ENCODE results near the gene TGFBRAP1. TPM values are rescaled to one million over a fixed set of nuclear protein-coding genes. Genes with fewer than 3 reads are reported as not detected.

The TGFBRAP1 gene
- total and polyA plus RNA-seq, 4 donors, result 5.1 to 21.5 (median 12.3) TPM

GRCh38 chr2:105361102-105361889 lies 31.8 kb upstream of the TGFBRAP1 start:
- H3K9me3 ChIP-seq (ENCODE audit: control insufficient read depth, low read length), result peaks cover 1% of the 10 kb centered on the region
- no peaks in the 10 kb centered on the region for H3K27me3 ChIP-seq (ENCODE audit: control insufficient read depth in 1 of 2, insufficient read depth in 2 of 2, low read length in 1 of 2)
- H3K4me3 ChIP-seq (ENCODE audit: low read length in 2 of 2), result no peak overlapping the region
- 78 to 85% methylated on average over 11 of the region's 11 CpGs for WGBS, 2 donors
- peaks cover 2% of the 10 kb centered on the region in 2 donors for H3K4me1 ChIP-seq (ENCODE audit: control insufficient read depth in 1 of 2, insufficient read depth in 2 of 2, low read length in 2 of 2)
- H3K27ac ChIP-seq (ENCODE audit: low read depth in 1 of 2, low read length in 2 of 2), result no peak overlapping the region
- no peak for DNase-seq
- ATAC-seq (ENCODE audit: low FRiP score), result no peak
- intact Hi-C loops (cut with DNase I), result no loop called here
- peaks cover 7 to 8% of the 10 kb centered on the region in 2 donors for H3K36me3 ChIP-seq (ENCODE audit: control insufficient read depth in 1 of 2, insufficient read depth in 2 of 2, low read length in 1 of 2)

- Histone ChIP-seq H3K4me3 (ENCODE audit: low read length in 2 of 2) (no peak overlapping the region), H3K36me3 (ENCODE audit: control insufficient read depth in 1 of 2, insufficient read depth in 2 of 2, low read length in 1 of 2) (peaks cover 6 to 7% of the 10 kb centered on the region in 2 donors), H3K27me3 (ENCODE audit: control insufficient read depth in 1 of 2, insufficient read depth in 2 of 2, low read length in 1 of 2) (no peaks in the 10 kb centered on the region), H3K9me3 (ENCODE audit: control insufficient read depth, low read length) (peaks cover 2% of the 10 kb centered on the region), H3K27ac (ENCODE audit: low read depth in 1 of 2, low read length in 2 of 2) (no peak overlapping the region), H3K4me1 (ENCODE audit: control insufficient read depth in 1 of 2, insufficient read depth in 2 of 2, low read length in 2 of 2) (peaks cover 2% of the 10 kb centered on the region in 2 donors)
- no peak for ATAC-seq (ENCODE audit: low FRiP score)
- no peak for DNase-seq
- WGBS, 2 donors, result 10 to 16% methylated on average over 6 of the region's 6 CpGs
- intact Hi-C loops (cut with DNase I), result no loop called here
These were observed 29.1 kb upstream of the TGFBRAP1 start for GRCh38 chr2:105358593-105358992.

- no peak for ATAC-seq (ENCODE audit: low FRiP score)
- Histone ChIP-seq H3K36me3 (ENCODE audit: control insufficient read depth in 1 of 2, insufficient read depth in 2 of 2, low read length in 1 of 2) (peaks cover 6 to 7% of the 10 kb centered on the region in 2 donors), H3K27me3 (ENCODE audit: control insufficient read depth in 1 of 2, insufficient read depth in 2 of 2, low read length in 1 of 2) (no peaks in the 10 kb centered on the region)
These were observed 27.6 kb upstream of the TGFBRAP1 start for GRCh38 chr2:105357122-105357521.

GRCh38 chr2:105344704-105345345 lies 15.3 kb upstream of the TGFBRAP1 start:
- intact Hi-C loops (cut with DNase I), result no loop called here
- DNase-seq (no peak), ATAC-seq (ENCODE audit: low FRiP score) (no peak)
- 78 to 81% methylated on average over 4 of the region's 4 CpGs for WGBS, 2 donors
- Histone ChIP-seq H3K9me3 (ENCODE audit: control insufficient read depth, low read length) (no peaks in the 10 kb centered on the region), H3K27ac (ENCODE audit: low read depth in 1 of 2, low read length in 2 of 2) (no peak overlapping the region), H3K36me3 (ENCODE audit: control insufficient read depth in 1 of 2, insufficient read depth in 2 of 2, low read length in 1 of 2) (peaks cover 13% of the 10 kb centered on the region in 2 donors), H3K4me1 (ENCODE audit: control insufficient read depth in 1 of 2, insufficient read depth in 2 of 2, low read length in 2 of 2) (peaks cover 0 to 1% of the 10 kb centered on the region in 2 donors), H3K4me3 (ENCODE audit: low read length in 2 of 2) (no peak overlapping the region), H3K27me3 (ENCODE audit: control insufficient read depth in 1 of 2, insufficient read depth in 2 of 2, low read length in 1 of 2) (no peaks in the 10 kb centered on the region)

More at GRCh38 chr2:105357122-105357521, 27.6 kb upstream of the TGFBRAP1 start:
- H3K4me1 ChIP-seq (ENCODE audit: control insufficient read depth in 1 of 2, insufficient read depth in 2 of 2, low read length in 2 of 2), result peaks cover 2% of the 10 kb centered on the region in 2 donors
- no peak overlapping the region for H3K27ac ChIP-seq (ENCODE audit: low read depth in 1 of 2, low read length in 2 of 2)
- no peak for DNase-seq
- H3K9me3 ChIP-seq (ENCODE audit: control insufficient read depth, low read length), result peaks cover 2% of the 10 kb centered on the region
- 97 to 100% methylated on average over 1 of the region's 1 CpG for WGBS, 2 donors
- H3K4me3 ChIP-seq (ENCODE audit: low read length in 2 of 2), result no peak overlapping the region
- intact Hi-C loops (cut with DNase I), result no loop called here

GRCh38 chr2:105339414-105339813 lies 9.9 kb upstream of the TGFBRAP1 start:
- no peak for ATAC-seq (ENCODE audit: low FRiP score)
- Histone ChIP-seq H3K27ac (ENCODE audit: low read depth in 1 of 2, low read length in 2 of 2) (no peak overlapping the region), H3K27me3 (ENCODE audit: control insufficient read depth in 1 of 2, insufficient read depth in 2 of 2, low read length in 1 of 2) (no peaks in the 10 kb centered on the region), H3K4me3 (ENCODE audit: low read length in 2 of 2) (no peak overlapping the region), H3K36me3 (ENCODE audit: control insufficient read depth in 1 of 2, insufficient read depth in 2 of 2, low read length in 1 of 2) (peaks cover 4 to 6% of the 10 kb centered on the region in 2 donors), H3K9me3 (ENCODE audit: control insufficient read depth, low read length) (no peaks in the 10 kb centered on the region), H3K4me1 (ENCODE audit: control insufficient read depth in 1 of 2, insufficient read depth in 2 of 2, low read length in 2 of 2) (no peaks in the 10 kb centered on the region)
- intact Hi-C loops (cut with DNase I), result no loop called here
- no peak for DNase-seq
- 83 to 84% methylated on average over 4 of the region's 4 CpGs for WGBS, 2 donors

GRCh38 chr2:105338020-105338385 lies 8.5 kb upstream of the TGFBRAP1 start:
- WGBS, 2 donors, result 5% methylated on average over 5 of the region's 5 CpGs
- Histone ChIP-seq H3K4me3 (ENCODE audit: low read length in 2 of 2) (peak overlapping the region; percentile 92 to 98), H3K9me3 (ENCODE audit: control insufficient read depth, low read length) (no peaks in the 10 kb centered on the region), H3K36me3 (ENCODE audit: control insufficient read depth in 1 of 2, insufficient read depth in 2 of 2, low read length in 1 of 2) (peaks cover 4% of the 10 kb centered on the region in 2 donors), H3K27ac (ENCODE audit: low read depth in 1 of 2, low read length in 2 of 2) (peak overlapping the region; percentile 61 to 99), H3K27me3 (ENCODE audit: control insufficient read depth in 1 of 2, insufficient read depth in 2 of 2, low read length in 1 of 2) (no peaks in the 10 kb centered on the region), H3K4me1 (ENCODE audit: control insufficient read depth in 1 of 2, insufficient read depth in 2 of 2, low read length in 2 of 2) (no peaks in the 10 kb centered on the region)
- ATAC-seq (ENCODE audit: low FRiP score) (no peak), DNase-seq (no peak)
- intact Hi-C loops (cut with DNase I), result no loop called here

DNA sequence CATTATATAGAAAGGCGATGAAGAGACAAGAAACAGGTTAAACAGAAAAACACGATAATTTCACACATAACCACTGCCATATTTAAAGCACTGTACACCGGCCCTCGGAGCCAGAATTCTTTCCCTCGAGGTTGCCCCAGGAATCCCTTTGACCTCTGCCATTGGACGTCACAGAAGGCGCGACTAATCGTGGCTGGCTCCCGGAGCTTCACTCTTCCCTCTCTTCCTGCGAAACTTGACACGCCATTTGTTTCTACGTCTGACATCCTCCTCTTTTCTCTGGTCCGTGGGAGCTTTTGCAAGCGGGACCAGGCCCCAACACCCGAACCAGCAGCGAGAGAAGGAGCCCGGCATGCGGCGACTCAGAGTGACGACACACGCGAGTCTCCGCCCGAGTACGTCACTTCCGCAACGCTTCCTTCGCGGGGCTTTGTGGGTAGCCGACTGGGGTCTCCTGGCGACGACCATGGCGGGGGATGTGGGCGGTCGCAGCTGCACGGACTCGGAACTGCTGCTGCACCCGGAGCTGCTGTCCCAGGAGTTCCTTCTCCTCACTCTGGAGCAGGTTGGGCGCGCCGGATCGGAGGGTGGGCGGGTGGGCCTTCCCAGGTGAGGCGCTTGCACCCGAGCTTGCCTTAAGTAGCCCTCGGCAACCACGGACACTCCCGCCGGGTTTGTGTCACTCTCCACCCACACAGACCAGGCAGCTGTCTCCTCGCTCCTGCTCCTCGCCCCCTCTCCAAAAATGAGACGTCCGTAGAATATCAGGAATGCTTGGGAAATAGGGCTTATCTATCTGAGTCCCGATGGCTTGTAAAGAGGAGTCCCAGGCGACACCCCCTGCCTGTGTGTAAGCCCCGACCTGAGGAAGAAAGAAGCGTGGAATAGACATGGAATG lies 7.8 kb upstream of the TGFBRAP1 start, which contains the start of gene C2orf49:
Gene C2orf49, plus strand, starts transcription at position 419 of the 898 bp plus-strand sequence. Its CDS starts 48 bp downstream, at position 467.
- intact Hi-C loops (cut with DNase I), result no loop called here
- H3K27me3 ChIP-seq (ENCODE audit: control insufficient read depth in 1 of 2, insufficient read depth in 2 of 2, low read length in 1 of 2), result no peaks in the 10 kb centered on the region
- WGBS, 2 donors, result 0 to 1% methylated on average over 56 to 58 of the region's 58 CpGs
- H3K4me1 ChIP-seq (ENCODE audit: control insufficient read depth in 1 of 2, insufficient read depth in 2 of 2, low read length in 2 of 2), result no peaks in the 10 kb centered on the region
- DNase-seq (peak; percentile 92 to 96), ATAC-seq (ENCODE audit: low FRiP score) (peak; percentile 97)
- H3K36me3 ChIP-seq (ENCODE audit: control insufficient read depth in 1 of 2, insufficient read depth in 2 of 2, low read length in 1 of 2), result peaks cover 0 to 2% of the 10 kb centered on the region in 2 donors
- H3K27ac ChIP-seq (ENCODE audit: low read depth in 1 of 2, low read length in 2 of 2), result peak within 1 kb of the TSS; percentile 79 to 99
- no peaks in the 10 kb centered on the region for H3K9me3 ChIP-seq (ENCODE audit: control insufficient read depth, low read length)
- peak within 1 kb of the TSS; percentile 92 to 98 for H3K4me3 ChIP-seq (ENCODE audit: low read length in 2 of 2)

- DNase-seq, result no peak
- peak overlapping the region; percentile 92 to 98 for H3K4me3 ChIP-seq (ENCODE audit: low read length in 2 of 2)
- no peaks in the 10 kb centered on the region for H3K27me3 ChIP-seq (ENCODE audit: control insufficient read depth in 1 of 2, insufficient read depth in 2 of 2, low read length in 1 of 2)
- peak overlapping the region in 1 of 2 donors; percentile 79 for H3K27ac ChIP-seq (ENCODE audit: low read depth in 1 of 2, low read length in 2 of 2)
- H3K4me1 ChIP-seq (ENCODE audit: control insufficient read depth in 1 of 2, insufficient read depth in 2 of 2, low read length in 2 of 2), result no peaks in the 10 kb centered on the region
- no peaks in the 10 kb centered on the region for H3K9me3 ChIP-seq (ENCODE audit: control insufficient read depth, low read length)
- H3K36me3 ChIP-seq (ENCODE audit: control insufficient read depth in 1 of 2, insufficient read depth in 2 of 2, low read length in 1 of 2), result no peaks in the 10 kb centered on the region
- ATAC-seq (ENCODE audit: low FRiP score), result no peak
- 3% methylated on average over 7 of the region's 7 CpGs for WGBS, 2 donors
- intact Hi-C loops (cut with DNase I), result no loop called here
These were observed 7.2 kb upstream of the TGFBRAP1 start for GRCh38 chr2:105336786-105337121.
